ENCODE measurements around the gene ZNF423. TPM values are rescaled to one million over a fixed set of nuclear protein-coding genes. Genes with fewer than 3 reads are reported as not detected.

Gene ZNF423
- total RNA-seq, 4 donors from 2014 or later: 4.1 to 20.2 (median 10.3) TPM

GRCh38 chr16:49738832-49739231 is 117.1 kb downstream of the ZNF423 start:
- TF ChIP-seq CTCF (IDR thresholded peaks at IDR 0.05; ENCODE audit: low read depth): no peak

- TF ChIP-seq CTCF (IDR thresholded peaks at IDR 0.05; ENCODE audit: low read depth): no peak
Measured at GRCh38 chr16:49738001-49738400, 117.9 kb downstream of the ZNF423 start.

- no peak for TF ChIP-seq CTCF (IDR thresholded peaks at IDR 0.05; ENCODE audit: low read depth)
Measured at GRCh38 chr16:49737541-49737940, 118.4 kb downstream of the ZNF423 start.

GRCh38 chr16:49734331-49734730 is 121.6 kb downstream of the ZNF423 start:
- TF ChIP-seq CTCF (IDR thresholded peaks at IDR 0.05; ENCODE audit: low read depth): no peak

- TF ChIP-seq CTCF (IDR thresholded peaks at IDR 0.05; ENCODE audit: low read depth): no peak
Measured at GRCh38 chr16:49733313-49734009, 122.5 kb downstream of the ZNF423 start.

GRCh38 chr16:49731911-49732310 is 124.0 kb downstream of the ZNF423 start:
- TF ChIP-seq CTCF (IDR thresholded peaks at IDR 0.05; ENCODE audit: low read depth): no peak

- no peak for TF ChIP-seq CTCF (IDR thresholded peaks at IDR 0.05; ENCODE audit: low read depth)
Measured at GRCh38 chr16:49730772-49731171, 125.1 kb downstream of the ZNF423 start.

Data from subcutaneous adipose tissue (tissue), 4 donors.